Stimulated activated CD8-positive, alpha-beta memory T cell treated with anti-CD3 and anti-CD28 coated beads, Interleukin-15, amount 100 ng/mL, for 48 hours (primary cell): ENCODE data around the gene BARHL2.
A peak's percentile ranks its signal among the peaks of the same experiment; 100 is the strongest.

Source experiments
- DNase-seq, 2 donors: peaks; one replicate each; pipeline ENCODE4 v3.0.0-alpha.2; 2020; ENCODE audit warnings: low read depth in 2 of 2

The BARHL2 gene

DNA sequence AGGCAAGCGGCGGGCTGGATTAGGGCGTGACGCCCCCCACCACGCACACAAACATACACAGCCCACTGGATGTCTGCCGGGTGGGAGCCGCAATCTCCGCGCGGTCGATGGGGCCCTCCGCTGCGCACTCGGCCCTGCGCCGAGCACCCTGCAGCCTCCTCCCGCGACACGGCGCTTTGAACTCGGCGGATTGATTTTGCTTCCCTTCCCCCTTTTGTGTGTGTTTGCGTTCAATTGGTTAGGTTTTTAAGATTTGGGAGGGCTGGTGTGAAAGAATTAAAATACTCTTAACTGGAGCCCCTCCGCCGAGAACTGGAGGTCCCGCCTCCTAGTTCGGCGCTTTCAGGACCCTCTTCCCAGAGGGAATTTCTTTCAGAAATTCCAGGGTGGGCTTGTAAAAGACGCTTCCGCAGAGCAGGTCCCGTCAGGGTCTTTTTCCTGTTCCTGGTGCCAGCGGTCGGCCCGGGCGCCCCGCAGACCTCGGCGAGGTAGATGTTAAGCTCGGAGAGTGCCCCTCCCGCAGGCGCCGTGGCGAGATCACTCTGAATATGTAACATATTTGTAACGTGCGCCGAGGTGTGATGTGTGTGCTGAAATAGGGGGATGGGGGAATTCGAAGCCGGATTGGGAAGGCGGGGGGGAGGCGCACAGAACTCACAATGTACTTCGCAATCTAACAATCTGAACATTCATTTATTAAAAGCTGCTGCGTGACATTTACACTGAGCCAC is 8.0 kb upstream of the BARHL2 start:
- no peak for DNase-seq

DNA sequence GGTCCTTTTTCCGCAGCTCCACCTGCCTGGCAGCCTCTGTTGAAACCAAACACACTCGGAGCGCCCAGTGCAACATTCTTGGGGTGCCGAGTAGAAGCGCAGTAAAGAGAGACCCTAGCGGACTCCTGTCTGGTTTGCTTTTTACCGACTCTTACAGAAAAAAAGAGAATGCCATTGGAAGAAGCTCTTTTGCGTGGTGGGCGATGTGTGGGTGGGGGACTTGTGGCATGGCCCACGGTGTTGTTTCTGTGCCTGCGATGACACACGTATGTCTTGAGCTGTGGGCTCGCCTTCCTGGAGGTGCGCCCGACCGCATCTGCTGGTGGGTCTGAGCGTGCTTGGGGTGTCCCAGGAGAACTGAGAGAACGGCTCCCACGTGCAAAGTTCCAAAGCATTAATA is 7.3 kb upstream of the BARHL2 start:
- no peak for DNase-seq

DNA sequence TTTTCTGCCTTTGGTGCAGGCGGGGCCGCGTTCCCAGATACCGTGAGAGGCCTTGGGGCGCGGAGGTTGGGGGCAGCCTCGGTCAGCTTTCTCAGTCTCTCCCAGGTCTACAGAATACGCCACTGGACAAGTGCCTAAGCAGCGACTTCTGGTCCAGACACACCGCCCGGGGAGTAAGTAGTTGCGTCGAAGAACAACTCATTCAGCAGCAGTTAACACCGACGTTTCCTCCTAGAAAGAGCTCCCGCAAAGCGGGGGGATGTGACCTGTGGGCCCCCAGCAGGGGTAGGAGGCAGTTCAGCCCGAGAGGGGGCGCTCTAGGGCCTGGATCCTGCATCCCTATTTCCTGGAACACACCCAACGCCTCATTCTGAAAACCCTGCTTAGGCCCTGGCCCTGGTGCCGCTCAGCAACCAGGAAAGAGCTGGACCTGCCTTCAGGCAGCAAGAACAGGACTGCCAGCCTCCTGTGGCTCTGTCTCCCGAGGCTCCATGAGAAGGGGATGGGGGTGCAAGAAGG is 6.5 kb upstream of the BARHL2 start:
- DNase-seq, result no peak

- DNase-seq, result no peak
Measured at GRCh38 chr1:90722874-90723589, 5.9 kb upstream of the BARHL2 start.

- DNase-seq, result peak in 1 of 2 donors; percentile 34
Measured at GRCh38 chr1:90721210-90722194, 4.4 kb upstream of the BARHL2 start.

DNA sequence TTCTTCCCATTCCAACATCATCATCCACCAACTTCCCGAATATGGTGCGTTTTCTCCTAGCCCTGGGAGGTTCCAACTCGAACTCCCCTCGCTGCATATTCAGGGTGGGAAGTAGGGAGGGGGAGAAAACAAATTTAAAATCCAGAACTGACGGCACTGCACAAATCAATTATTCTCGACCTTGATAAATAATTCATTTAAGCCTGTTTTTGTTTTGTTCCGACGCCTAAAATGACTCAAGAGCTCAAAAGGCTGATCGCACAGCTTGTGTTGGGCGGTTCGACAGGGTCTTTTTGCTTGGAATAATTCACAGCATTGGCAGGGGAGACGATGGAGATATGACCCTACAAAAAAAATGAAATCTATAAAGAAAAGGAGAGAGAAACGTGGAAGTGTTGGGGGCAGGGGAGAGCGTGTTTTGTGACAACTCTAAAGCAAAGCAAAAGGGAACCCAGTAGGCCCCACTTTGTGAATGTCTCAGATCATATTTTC is 3.1 kb upstream of the BARHL2 start:
- DNase-seq, result no peak

GRCh38 chr1:90719330-90720144 is 2.4 kb upstream of the BARHL2 start:
- DNase-seq, result no peak

DNA sequence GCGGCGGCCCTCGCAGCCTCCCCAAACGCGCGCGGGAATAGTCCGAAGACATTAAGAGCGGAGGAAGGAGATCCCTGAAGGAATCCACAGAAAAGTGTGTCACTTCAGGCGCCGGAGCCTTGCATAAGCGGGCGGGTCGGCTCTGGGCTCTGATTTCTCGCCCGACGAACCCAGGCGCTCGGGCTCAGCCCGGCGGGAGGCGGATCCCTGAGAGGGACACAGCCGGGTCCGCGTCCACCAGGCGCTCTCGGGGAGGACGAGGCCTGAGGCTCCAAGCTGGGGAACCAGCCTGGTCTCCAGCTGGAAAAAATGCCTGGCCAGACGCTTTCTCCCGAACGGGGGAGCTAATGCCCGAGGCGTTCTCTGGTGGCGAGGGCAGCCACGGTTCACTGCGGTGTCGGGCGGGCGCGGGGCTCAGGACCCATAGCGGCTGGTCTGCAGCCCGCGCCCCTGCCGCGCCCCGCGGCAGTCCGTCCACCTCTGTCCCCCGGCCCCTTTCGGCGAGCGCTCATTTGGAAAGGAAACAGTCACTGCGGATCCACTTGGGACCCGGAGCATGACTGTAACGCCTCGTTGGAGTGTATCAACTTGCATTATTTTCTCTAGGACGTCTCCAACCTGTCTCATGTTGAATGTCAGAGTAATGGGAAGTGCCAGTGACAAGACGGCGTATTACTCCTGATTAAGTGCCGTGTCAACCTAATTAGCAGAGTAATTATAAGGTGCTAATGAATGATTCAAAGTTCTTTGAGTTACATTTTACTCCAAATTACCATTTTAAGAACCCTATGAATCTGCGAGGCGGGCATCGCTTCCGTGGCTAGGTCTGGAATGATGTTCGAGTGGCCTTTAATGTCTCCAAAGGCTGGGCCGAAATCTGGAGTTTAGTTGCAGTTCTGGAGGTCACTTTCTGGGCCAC is 1.6 kb upstream of the BARHL2 start:
- DNase-seq, result no peak

GRCh38 chr1:90717665-90718410 is 736 bp upstream of the BARHL2 start:
- DNase-seq, result no peak

DNA sequence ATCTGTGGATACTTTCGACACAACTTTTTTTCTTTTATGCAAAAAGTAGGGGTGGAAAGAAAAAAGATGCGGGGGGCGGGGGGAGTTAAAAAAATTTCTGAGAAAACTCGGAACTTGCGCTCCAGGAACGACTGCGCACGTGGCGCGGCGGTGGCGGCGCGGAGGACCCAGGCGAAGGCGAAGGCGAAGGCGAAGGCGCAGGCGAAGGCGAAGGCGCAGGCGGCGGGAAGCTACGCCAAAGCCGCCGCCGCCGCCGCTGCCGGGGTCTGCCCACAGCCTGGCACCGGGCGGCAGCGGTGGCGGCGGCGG is 208 bp upstream of the BARHL2 start:
- DNase-seq, result no peak

DNA sequence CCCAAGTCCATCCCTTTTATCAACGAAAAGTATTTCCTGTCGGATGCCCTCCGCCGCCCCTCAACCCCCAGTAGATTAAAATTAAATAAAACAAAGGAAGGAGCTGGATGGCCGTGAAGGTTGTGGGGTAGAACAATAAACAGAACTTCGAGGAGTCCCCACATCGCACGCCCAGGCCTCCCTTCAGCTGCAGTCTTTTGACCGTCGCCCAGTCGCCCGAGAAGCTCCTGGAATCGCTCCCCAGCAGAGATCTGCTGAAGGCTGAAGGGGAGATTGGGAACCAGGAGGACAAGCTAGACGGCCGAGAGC is 905 bp downstream of the BARHL2 start:
- DNase-seq, result no peak

GRCh38 chr1:90715309-90715708 is 1.8 kb downstream of the BARHL2 start:
- DNase-seq, result no peak

GRCh38 chr1:90714521-90714951 is 2.6 kb downstream of the BARHL2 start:
- DNase-seq, result no peak

- no peak for DNase-seq
Measured at GRCh38 chr1:90713741-90714509, 3.2 kb downstream of the BARHL2 start.

DNA sequence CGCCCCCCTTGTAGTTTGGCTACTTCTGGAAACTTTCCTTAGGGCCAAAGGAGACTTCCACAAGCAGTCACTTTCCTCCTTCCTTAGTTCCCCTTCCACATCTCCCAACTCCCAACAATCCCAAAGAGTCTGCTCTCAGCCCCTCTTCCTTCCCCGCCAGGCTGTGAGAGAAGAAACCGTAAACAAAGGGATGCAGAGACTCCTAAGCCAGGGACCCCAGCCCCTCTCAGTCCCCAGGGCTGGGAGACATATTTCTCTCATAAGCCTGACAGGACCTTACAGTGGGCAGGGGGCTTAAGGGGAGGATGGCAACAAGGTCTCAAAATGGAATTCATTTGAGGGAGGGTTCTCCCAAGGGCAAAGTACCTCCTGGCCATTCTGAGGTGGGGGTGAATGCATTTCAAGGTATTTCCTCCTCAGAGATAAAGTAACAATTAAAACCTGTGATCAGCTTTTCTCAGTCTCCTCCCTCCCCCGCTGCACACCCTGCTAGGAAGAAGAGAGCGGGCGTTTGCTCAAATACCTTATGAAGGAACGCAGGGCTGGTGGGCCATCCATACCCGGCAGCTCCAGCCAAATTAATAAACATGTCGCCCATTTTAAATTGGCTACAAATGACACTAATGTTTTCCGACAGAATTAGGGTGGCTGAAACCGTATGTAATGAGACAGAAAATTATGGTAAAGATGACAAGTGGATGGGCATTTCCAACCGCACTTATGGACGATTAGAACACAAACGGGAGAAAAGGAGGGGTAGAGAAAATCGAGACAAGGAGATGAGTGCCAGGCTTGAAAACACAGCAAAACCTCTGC is 4.0 kb downstream of the BARHL2 start:
- no peak for DNase-seq

GRCh38 chr1:90712153-90712856 is 4.8 kb downstream of the BARHL2 start:
- no peak for DNase-seq

DNA sequence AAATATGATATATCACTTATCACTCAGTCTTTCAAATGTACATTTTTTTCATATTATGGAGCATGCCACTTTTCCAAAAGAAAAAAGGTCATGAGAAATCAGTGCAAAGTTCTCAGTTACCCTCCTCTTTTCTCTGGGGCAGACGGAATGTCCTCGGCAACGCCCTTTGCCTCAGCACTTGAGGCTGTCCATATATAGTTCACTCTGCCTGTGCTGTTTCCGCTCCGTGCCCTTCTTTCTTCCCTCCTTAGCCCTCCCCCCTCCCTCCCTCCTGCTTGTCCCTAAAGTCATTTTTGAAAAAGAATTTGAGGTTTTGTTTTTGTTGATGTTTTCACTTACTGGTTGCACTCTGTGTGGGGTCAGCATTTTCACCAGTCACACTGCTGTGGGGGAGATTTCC is 5.4 kb downstream of the BARHL2 start:
- DNase-seq, result no peak
